ENCODE data around the gene FAM131A. TPM values are rescaled to one million over a fixed set of nuclear protein-coding genes. Genes with fewer than 3 reads are reported as not detected.

FAM131A gene
- total RNA-seq, 1 experiment from 2014 or later, result 23.0 TPM

DNA sequence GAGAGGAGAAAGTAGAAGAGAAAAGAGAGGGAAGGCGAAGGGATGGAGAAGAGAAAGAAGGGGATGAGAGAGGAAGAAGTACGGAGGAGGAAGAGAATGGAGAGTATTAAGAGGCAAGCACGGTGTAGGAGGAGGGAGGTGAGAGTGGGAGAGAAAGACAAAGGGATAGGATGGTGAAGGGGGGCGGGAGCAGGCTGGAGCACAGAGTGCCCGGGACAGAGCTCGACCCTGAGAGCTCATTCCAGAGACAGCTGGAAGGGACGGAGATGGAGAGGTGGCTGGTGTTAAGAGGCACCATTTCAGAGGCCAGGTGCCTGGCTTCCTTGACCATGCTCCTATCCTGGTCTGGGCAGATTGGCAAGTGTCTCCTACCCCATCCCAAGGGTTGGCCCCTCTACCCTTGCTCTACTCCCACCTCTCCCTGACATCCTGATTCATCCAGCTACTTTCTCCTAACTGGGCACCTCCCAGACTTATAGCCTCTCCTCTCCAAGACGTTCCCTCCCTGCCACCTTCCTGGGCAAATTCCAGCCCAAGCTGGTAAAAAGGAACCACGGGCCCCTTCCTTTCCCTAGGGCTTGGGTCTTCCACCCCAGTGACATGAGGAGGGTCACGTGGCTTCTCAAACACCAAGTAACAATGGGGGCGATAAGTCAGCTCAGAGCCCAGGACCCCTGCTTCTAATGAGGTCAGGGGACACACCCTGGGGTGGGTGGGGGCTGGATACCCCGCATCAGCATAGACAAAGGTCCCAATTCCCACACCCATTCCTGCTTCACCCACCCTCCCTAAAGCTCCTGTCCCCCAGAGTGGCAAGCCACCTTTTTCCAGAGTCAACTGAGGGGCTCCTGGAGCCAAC is 22.9 kb downstream of the FAM131A start:
- H3K9me3 Mint-ChIP-seq, result no peaks in the 10 kb centered on the region
- ATAC-seq, result no peak
- peaks cover 6% of the 10 kb centered on the region; the same call in 1 of the 2 replicates for H3K27me3 Mint-ChIP-seq (ENCODE audit: low read depth)
- POLR2A ChIA-PET, result interaction anchor here (0.6 to 2.8 kb wide), 3 partner anchors 22 to 74 kb away, joined by 3 to 13 read pairs (median 3); partner anchors contain the start of gene FAM131A
- peaks cover 24% of the 10 kb centered on the region for H3K4me1 Mint-ChIP-seq
- TF ChIP-seq USF2 (CRISPR knock-in tag; IDR thresholded peaks at IDR 0.05) (peak; percentile 53), ZNF416 (CRISPR knock-in tag; IDR thresholded peaks at IDR 0.05) (no peak), ATF2 (CRISPR knock-in tag; IDR thresholded peaks at IDR 0.05; ENCODE audit: borderline replicate concordance, low read depth) (no peak)
- TF ChIP-seq, protein P1, sequence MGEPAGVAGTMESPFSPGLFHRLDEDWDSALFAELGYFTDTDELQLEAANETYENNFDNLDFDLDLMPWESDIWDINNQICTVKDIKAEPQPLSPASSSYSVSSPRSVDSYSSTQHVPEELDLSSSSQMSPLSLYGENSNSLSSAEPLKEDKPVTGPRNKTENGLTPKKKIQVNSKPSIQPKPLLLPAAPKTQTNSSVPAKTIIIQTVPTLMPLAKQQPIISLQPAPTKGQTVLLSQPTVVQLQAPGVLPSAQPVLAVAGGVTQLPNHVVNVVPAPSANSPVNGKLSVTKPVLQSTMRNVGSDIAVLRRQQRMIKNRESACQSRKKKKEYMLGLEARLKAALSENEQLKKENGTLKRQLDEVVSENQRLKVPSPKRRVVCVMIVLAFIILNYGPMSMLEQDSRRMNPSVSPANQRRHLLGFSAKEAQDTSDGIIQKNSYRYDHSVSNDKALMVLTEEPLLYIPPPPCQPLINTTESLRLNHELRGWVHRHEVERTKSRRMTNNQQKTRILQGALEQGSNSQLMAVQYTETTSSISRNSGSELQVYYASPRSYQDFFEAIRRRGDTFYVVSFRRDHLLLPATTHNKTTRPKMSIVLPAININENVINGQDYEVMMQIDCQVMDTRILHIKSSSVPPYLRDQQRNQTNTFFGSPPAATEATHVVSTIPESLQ (CRISPR knock-in tag; IDR thresholded peaks at IDR 0.05), result no peak
- TF ChIP-seq, protein P2, sequence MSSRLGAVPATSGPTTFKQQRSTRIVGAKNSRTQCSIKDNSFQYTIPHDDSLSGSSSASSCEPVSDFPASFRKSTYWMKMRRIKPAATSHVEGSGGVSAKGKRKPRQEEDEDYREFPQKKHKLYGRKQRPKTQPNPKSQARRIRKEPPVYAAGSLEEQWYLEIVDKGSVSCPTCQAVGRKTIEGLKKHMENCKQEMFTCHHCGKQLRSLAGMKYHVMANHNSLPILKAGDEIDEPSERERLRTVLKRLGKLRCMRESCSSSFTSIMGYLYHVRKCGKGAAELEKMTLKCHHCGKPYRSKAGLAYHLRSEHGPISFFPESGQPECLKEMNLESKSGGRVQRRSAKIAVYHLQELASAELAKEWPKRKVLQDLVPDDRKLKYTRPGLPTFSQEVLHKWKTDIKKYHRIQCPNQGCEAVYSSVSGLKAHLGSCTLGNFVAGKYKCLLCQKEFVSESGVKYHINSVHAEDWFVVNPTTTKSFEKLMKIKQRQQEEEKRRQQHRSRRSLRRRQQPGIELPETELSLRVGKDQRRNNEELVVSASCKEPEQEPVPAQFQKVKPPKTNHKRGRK (CRISPR knock-in tag; IDR thresholded peaks at IDR 0.05; ENCODE audit: borderline replicate concordance), result 0 out of 2 replicates have a peak, but pooled peaks have one; percentile 35
- no peak for DNase-seq (ENCODE audit: low spot score)
- CTCF ChIA-PET, result interaction anchor here (0.6 to 4.8 kb wide), 12 partner anchors 9 to 194 kb away, joined by 3 to 41 read pairs (median 4); no protein-coding TSS in a partner anchor
- peak overlapping the region; percentile 78 for H3K4me3 Mint-ChIP-seq
- peaks cover 24% of the 10 kb centered on the region for H3K36me3 Mint-ChIP-seq
- no peak overlapping the region for H3K27ac Mint-ChIP-seq

DNA sequence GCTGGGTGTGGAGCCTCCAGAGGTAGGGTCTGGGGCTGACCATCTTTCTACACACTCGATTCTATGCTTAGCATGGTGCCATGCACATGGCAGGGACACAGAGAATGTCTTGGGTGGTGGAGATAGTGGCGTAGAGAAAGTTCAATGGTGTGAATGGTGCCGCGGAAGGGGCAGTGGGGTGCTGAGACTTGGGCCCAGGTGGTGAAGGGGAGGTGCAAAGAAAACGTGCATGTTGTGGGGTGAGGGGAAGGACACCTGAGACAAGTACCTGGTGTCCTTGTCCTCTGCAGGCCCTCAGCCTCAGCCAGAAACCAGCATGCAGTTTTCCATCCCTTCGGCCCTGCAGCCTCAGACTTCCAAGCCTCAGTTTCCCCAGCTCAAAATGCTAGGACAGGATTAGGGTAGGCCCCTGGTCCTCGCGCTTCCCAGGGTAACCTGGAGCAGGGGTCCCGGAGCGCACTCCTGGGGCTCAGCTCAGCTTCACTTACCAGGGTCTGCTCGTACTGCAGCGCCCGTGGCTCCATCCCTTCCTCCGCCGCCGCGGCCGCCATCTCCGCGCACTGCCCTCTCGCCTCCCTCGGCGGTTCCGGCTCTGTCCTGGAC is 23.6 kb downstream of the FAM131A start:
- ATAC-seq (0 out of 2 replicates have a peak, but pooled peaks have one; percentile 0), DNase-seq (ENCODE audit: low spot score) (no peak)
- TF ChIP-seq STAT6 (CRISPR knock-in tag; conservative IDR thresholded peaks at IDR 0.05; ENCODE audit: low read depth) (peak; percentile 19; the same call in 1 of the 2 replicates), PRDM15 (CRISPR knock-in tag; IDR thresholded peaks at IDR 0.05) (peak; percentile 62), FOXP1 (CRISPR knock-in tag; IDR thresholded peaks at IDR 0.05; ENCODE audit: borderline replicate concordance) (0 out of 2 replicates have a peak, but pooled peaks have one; percentile 17), USF1 (CRISPR knock-in tag; IDR thresholded peaks at IDR 0.05) (no peak), ETV6 (CRISPR knock-in tag; IDR thresholded peaks at IDR 0.05) (0 out of 2 replicates have a peak, but pooled peaks have one; percentile 44)
- TF ChIP-seq, protein P3, sequence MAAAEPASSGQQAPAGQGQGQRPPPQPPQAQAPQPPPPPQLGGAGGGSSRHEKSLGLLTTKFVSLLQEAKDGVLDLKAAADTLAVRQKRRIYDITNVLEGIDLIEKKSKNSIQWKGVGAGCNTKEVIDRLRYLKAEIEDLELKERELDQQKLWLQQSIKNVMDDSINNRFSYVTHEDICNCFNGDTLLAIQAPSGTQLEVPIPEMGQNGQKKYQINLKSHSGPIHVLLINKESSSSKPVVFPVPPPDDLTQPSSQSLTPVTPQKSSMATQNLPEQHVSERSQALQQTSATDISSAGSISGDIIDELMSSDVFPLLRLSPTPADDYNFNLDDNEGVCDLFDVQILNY (CRISPR knock-in tag; IDR thresholded peaks at IDR 0.05), result no peak
- Mint-ChIP-seq H3K27ac (no peak overlapping the region; the same call in 1 of the 2 replicates), H3K4me3 (peak overlapping the region; percentile 78), H3K27me3 (ENCODE audit: low read depth) (peaks cover 6% of the 10 kb centered on the region; the same call in 1 of the 2 replicates), H3K9me3 (no peaks in the 10 kb centered on the region), H3K36me3 (peaks cover 25% of the 10 kb centered on the region), H3K4me1 (peaks cover 24% of the 10 kb centered on the region)
- ChIA-PET POLR2A (interaction anchor here (0.6 to 2.8 kb wide), 7 partner anchors 11 to 165 kb away, joined by 3 to 13 read pairs (median 3); partner anchors contain the start of gene FAM131A), CTCF (interaction anchor here (0.6 to 4.8 kb wide), 6 partner anchors 10 to 181 kb away, joined by 3 to 41 read pairs (median 4); no protein-coding TSS in a partner anchor)

Data from WTC11 (cell line).